ENCODE measurements around the gene PHF20.

GRCh38 chr20:35953387-35954199, 181.8 kb downstream of the PHF20 start:
- TF ChIP-seq CTCF (conservative IDR thresholded peaks at IDR 0.05; ENCODE audit: low read depth, low read length) (no peak), EZH2 (IDR thresholded peaks at IDR 0.05; ENCODE audit: low read length, unreplicated experiment) (no peak), EZH2phosphoT487 (IDR thresholded peaks at IDR 0.05; ENCODE audit: borderline replicate concordance, low read length) (no peak)
